Measurements from ENCODE around the gene TNP2. TPM values are rescaled to one million over a fixed set of nuclear protein-coding genes. Genes with fewer than 3 reads are reported as not detected.
A peak's percentile ranks its signal among the peaks of the same experiment; 100 is the strongest.

Gene TNP2
- total and polyA plus RNA-seq, 9 of the 15 experiments (the other 6 are each of a cell fraction or from before 2014, with no cell fraction given): not detected

- TF ChIP-seq PRDM10 (IDR thresholded peaks at IDR 0.05; ENCODE audit: partially characterized antibody) (peak; percentile 32), CXXC5 (CRISPR knock-in tag; IDR thresholded peaks at IDR 0.05) (peak; percentile 48; the same call in 1 of the 2 replicates), TEAD4 (IDR thresholded peaks at IDR 0.05; ENCODE audit: low read length) (peak; percentile 82), TEAD4 (CRISPR knock-in tag; IDR thresholded peaks at IDR 0.05; ENCODE audit: borderline replicate concordance) (no peak), BHLHE40 (IDR thresholded peaks at IDR 0.05; ENCODE audit: low read length) (peak; percentile 95), LEF1 (IDR thresholded peaks at IDR 0.05) (peak; percentile 39; the same call in 1 of the 2 replicates), SMC3 (conservative IDR thresholded peaks at IDR 0.05; ENCODE audit: insufficient read depth, low read depth, low read length) (no peak), TRIM28 (IDR thresholded peaks at IDR 0.05) (no peak), ZNF12 (CRISPR knock-in tag; IDR thresholded peaks at IDR 0.05) (no peak), CBFA2T3 (IDR thresholded peaks at IDR 0.05) (peak; percentile 90), LCOR (CRISPR knock-in tag; IDR thresholded peaks at IDR 0.05) (0 out of 2 replicates have a peak, but pooled peaks have one; percentile 34), DLX4 (CRISPR knock-in tag; IDR thresholded peaks at IDR 0.05) (no peak), U2AF2 (optimal IDR thresholded peaks at IDR 0.05; ENCODE audit: low read depth, low read length) (no peak), SMAD4 (CRISPR knock-in tag; conservative IDR thresholded peaks at IDR 0.05) (peak; percentile 90), ZNF589 (CRISPR knock-in tag; IDR thresholded peaks at IDR 0.05; ENCODE audit: low read depth) (peak; percentile 54; the same call in 1 of the 2 replicates), ZBTB17 (CRISPR knock-in tag; IDR thresholded peaks at IDR 0.05) (0 out of 2 replicates have a peak, but pooled peaks have one; percentile 48), ZBTB1 (CRISPR knock-in tag; IDR thresholded peaks at IDR 0.05; ENCODE audit: borderline replicate concordance, low read depth) (peak; percentile 63; the same call in 1 of the 2 replicates), SAFB2 (IDR thresholded peaks at IDR 0.05; ENCODE audit: borderline replicate concordance, low read depth, low read length, severe bottlenecking) (no peak), HOXB6 (CRISPR knock-in tag; IDR thresholded peaks at IDR 0.05; ENCODE audit: borderline replicate concordance) (no peak), TRIM24 (IDR thresholded peaks at IDR 0.05) (peak; percentile 33 to 56; a peak in 1 of 4 replicates), CBFA2T2 (conservative IDR thresholded peaks at IDR 0.05) (peak; percentile 85), NEUROD1 (IDR thresholded peaks at IDR 0.05; ENCODE audit: borderline replicate concordance, low read depth, low read length, partially characterized antibody) (no peak), SMARCC2 (IDR thresholded peaks at IDR 0.05; ENCODE audit: low read depth) (no peak), ID3 (CRISPR knock-in tag; IDR thresholded peaks at IDR 0.05) (no peak), ID3 (tag; IDR thresholded peaks at IDR 0.05) (no peak), CTBP1 (IDR thresholded peaks at IDR 0.05; ENCODE audit: borderline replicate concordance) (peak; percentile 50; the same call in 1 of the 2 replicates)
Observed at GRCh38 chr16:11297492-11298142, 28.5 kb upstream of the TNP2 start (continued).

Data from K562 (cell line).